ENCODE data around the gene CALR3. TPM values are rescaled to one million over a fixed set of nuclear protein-coding genes. Genes with fewer than 3 reads are reported as not detected.
A peak's percentile ranks its signal among the peaks of the same experiment; 100 is the strongest.
"Not testable (repeated sequence)": the region's sequence is repeated elsewhere in the genome, so short reads cannot be mapped to it uniquely, and the experiment has no call there.

CALR3 gene
- total RNA-seq = not detected

DNA sequence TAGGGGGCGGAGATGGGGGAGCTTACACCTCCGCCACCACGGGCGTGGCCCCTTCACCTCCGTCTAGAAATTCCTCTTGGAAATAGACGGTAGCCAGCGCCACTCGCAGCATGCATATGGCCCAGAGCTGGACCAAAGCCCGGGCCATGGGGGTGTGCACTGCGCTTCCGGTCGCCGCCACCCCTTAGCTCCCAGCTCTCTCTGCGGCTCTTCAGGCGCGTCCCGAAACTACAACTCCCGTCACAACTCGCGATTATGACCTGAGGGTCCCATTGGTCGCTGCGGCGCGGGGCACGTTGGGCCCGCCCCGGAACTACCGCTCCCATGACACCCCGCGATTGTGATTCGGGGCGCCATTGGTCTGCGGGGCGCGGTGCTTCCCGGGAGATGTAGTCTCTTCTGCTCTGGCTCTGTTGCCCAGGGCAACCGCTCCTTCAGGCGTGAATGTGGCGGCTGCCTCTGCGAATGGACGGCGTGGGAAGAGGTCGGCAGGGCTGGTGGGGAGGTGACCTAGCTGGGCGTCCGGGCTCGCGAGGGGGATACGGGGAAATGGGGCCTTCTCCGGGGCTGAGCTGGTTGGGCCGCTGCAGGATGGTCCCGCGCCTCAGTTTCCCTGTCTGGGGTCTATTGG lies at the start of gene CALR3, which contains the start of gene C19orf44:
CALR3 (minus strand) TSS at position 186 of the 631 bp plus-strand sequence; CDS start at position 148, 38 bp downstream.
C19orf44 (plus strand) TSS at position 413 of the 631 bp plus-strand sequence. CDS start 4,399 bp downstream, outside the sequence.
- peak within 1 kb of the TSS; percentile 61 for H3K4me3 ChIP-seq (ENCODE audit: low read length)
- no peaks in the 10 kb centered on the region for H3K27me3 ChIP-seq (ENCODE audit: insufficient read depth, low read length)
- H3K9me3 ChIP-seq (ENCODE audit: low read depth, low read length) = no peaks in the 10 kb centered on the region
- peaks cover 13% of the 10 kb centered on the region for H3K4me1 ChIP-seq (ENCODE audit: insufficient read depth, low read length)

DNA sequence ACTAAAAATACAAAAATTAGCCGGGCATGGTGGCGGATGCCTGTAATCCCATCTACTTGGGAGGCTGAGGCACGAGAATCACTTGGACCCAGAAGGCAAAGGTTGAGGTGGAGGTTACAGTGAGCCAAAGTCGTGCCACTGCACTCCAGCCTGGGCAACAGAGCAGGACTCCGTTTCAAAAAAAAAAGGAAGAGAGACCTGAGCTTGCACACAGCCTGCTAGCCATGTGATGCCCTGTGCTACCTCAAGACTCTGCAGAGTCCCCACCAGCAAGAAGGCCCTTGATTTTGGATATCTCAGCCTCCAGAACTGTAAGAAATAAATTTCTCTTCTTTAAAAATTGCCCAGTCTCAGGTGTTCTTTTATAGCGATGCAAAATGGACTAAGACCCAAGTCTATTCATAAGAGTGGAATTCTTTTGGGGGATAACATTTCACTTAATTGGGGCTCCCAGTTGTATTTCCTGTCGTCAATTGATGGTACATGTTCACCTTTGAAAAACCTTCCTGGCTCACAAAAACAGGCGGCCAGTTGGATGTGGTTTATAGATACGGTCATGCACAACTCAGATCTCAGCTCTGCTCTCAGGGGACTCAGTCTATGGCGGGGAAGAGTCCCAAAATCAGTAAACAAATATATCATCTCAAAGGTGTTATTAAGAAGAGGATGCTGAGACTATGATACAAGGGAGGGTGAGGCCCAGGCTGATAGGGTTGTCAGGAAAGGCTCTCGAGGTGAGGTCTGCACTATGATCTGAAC lies 48.7 kb upstream of the CALR3 start:
- Histone ChIP-seq H3K9me3 (ENCODE audit: low read depth, low read length) (no peaks in the 10 kb centered on the region), H3K27me3 (ENCODE audit: insufficient read depth, low read length) (no peaks in the 10 kb centered on the region), H3K4me3 (ENCODE audit: low read length) (no peak overlapping the region), H3K4me1 (ENCODE audit: insufficient read depth, low read length) (peaks cover 50% of the 10 kb centered on the region)

DNA sequence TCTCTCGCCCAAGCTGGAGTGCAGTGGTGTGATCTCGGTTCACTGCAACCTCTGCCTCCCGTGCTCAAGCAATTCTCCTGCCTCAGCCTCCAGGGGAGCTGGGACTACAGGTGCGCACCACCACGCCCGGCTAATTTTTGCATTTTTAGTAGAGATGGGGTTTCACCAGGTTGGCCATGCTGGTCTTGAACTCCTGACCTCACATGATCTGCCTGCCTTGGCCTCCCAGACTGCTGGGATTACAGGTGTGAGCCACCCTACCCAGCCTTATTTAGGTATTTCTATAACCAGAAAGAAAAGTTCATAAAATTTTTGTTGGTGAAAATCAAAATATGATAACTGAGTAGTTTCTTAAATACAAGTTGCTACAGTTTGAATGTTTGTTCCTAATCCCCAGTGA lies 47.8 kb upstream of the CALR3 start:
- H3K4me3 ChIP-seq (ENCODE audit: low read length) = not testable (repeated sequence)

GRCh38 chr19:16542910-16543472 lies 47.0 kb upstream of the CALR3 start:
- peak overlapping the region; percentile 94 for H3K4me3 ChIP-seq (ENCODE audit: low read length)
- no peaks in the 10 kb centered on the region for H3K27me3 ChIP-seq (ENCODE audit: insufficient read depth, low read length)
- no peaks in the 10 kb centered on the region for H3K9me3 ChIP-seq (ENCODE audit: low read depth, low read length)
- peaks cover 53% of the 10 kb centered on the region for H3K4me1 ChIP-seq (ENCODE audit: insufficient read depth, low read length)

More for the DNA sequence above, 47.8 kb upstream of the CALR3 start:
- peaks cover 54% of the 10 kb centered on the region for H3K4me1 ChIP-seq (ENCODE audit: insufficient read depth, low read length)
- not testable (repeated sequence) for H3K27me3 ChIP-seq (ENCODE audit: insufficient read depth, low read length); H3K9me3 ChIP-seq (ENCODE audit: low read depth, low read length)

DNA sequence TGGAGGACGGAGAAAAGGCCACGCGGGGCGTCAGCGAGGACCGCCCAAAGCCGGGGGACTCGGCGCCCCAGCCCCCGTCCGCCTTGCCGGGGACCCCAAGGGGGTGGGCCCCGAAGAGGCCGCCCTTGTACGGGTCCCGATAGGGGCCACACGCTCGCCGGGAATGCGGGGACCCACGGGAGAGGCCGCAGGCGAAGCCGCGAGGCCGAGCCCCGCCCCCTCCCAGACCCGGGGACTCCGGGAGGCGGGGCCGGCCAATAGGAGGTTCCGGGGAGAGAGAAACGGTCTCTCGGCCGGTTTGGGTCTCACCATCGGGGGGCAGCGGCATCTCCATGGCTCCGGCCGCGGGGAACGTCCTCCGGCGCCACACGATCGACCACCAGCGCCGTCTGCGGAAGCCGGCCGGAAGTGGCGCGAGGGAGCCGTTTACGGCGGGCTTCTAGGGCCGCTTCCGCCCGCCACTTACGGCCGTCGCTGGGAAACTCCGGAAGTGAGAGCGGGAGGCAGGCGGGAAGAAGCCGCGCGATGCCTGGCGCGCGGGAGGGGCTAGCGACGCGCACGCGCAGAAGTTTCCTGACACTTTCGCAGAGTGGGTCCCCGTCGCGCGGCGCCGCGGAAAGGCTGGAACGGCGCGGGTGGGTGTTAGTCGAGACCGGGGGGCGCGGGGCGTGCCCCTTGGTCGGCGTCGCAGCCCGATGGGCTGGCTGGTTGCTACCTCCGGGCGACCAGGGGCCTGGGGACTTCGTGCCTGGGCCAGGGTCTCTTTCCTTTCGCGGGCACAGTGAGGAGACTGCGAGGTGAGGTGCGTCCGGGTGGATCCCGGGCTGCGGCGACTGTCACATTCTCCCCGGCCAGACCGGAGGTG lies 46.3 kb upstream of the CALR3 start, which contains the start of gene CHERP:
CHERP (minus strand) TSS at position 393 of the 865 bp plus-strand sequence; CDS start at position 334, 59 bp downstream.
- Histone ChIP-seq H3K9me3 (ENCODE audit: low read depth, low read length) (no peaks in the 10 kb centered on the region), H3K27me3 (ENCODE audit: insufficient read depth, low read length) (no peaks in the 10 kb centered on the region), H3K4me1 (ENCODE audit: insufficient read depth, low read length) (peaks cover 48% of the 10 kb centered on the region), H3K4me3 (ENCODE audit: low read length) (peak within 1 kb of the TSS; percentile 94)

- Histone ChIP-seq H3K4me1 (ENCODE audit: insufficient read depth, low read length) (peaks cover 48% of the 10 kb centered on the region), H3K9me3 (ENCODE audit: low read depth, low read length) (no peaks in the 10 kb centered on the region), H3K4me3 (ENCODE audit: low read length) (peak overlapping the region; percentile 94), H3K27me3 (ENCODE audit: insufficient read depth, low read length) (no peaks in the 10 kb centered on the region)
Observed at GRCh38 chr19:16541526-16542044, 45.6 kb upstream of the CALR3 start.

DNA sequence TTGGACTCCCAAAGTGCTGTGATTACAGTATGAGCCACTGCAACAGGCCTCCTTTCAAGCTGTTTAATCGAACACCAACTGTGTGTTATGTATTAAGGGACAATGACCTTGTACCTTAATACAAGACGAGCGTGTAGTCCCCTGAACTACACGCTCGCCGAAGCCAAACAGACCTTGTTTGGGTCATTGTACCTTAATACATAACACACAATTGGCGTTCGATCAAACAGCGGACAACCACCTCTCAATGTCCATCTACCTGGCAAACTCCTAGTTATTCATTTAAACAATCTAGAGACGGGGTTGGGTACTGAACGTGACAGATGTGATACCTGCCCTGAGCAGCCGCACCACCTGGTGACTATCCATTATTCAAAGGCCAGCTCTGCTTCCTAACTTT lies 45.0 kb upstream of the CALR3 start:
- peaks cover 48% of the 10 kb centered on the region for H3K4me1 ChIP-seq (ENCODE audit: insufficient read depth, low read length)
- no peaks in the 10 kb centered on the region for H3K27me3 ChIP-seq (ENCODE audit: insufficient read depth, low read length)
- H3K9me3 ChIP-seq (ENCODE audit: low read depth, low read length) = no peaks in the 10 kb centered on the region
- peak overlapping the region; percentile 94 for H3K4me3 ChIP-seq (ENCODE audit: low read length)

GRCh38 chr19:16537111-16537510 lies 41.1 kb upstream of the CALR3 start:
- no peaks in the 10 kb centered on the region for H3K9me3 ChIP-seq (ENCODE audit: low read depth, low read length)
- no peak overlapping the region for H3K4me3 ChIP-seq (ENCODE audit: low read length)
- no peaks in the 10 kb centered on the region for H3K27me3 ChIP-seq (ENCODE audit: insufficient read depth, low read length)
- H3K4me1 ChIP-seq (ENCODE audit: insufficient read depth, low read length) = peaks cover 24% of the 10 kb centered on the region

GRCh38 chr19:16536130-16536529 lies 40.2 kb upstream of the CALR3 start:
- no peak overlapping the region for H3K4me3 ChIP-seq (ENCODE audit: low read length)
- H3K4me1 ChIP-seq (ENCODE audit: insufficient read depth, low read length) = peaks cover 16% of the 10 kb centered on the region
- no peaks in the 10 kb centered on the region for H3K9me3 ChIP-seq (ENCODE audit: low read depth, low read length)
- no peaks in the 10 kb centered on the region for H3K27me3 ChIP-seq (ENCODE audit: insufficient read depth, low read length)

DNA sequence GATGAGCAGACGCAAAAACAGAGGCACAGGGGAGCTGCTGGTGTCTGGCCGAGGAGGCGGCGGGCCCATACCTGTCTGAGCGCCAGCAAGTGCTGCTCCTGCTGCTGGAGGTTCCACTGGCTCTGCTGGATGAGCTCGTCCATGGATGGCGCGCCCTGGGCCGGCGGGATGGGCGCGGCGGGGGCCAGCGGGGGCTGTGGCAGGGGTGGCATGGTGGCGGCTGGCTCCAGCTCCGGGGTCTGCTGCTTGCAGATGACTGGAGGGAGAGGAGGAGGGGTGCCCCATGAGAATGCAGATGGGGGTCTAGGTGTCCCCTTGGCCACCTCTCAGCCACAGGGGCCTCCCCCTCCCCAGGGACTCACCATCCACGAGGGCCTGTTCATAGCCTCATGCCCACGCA lies 39.4 kb upstream of the CALR3 start:
- H3K4me3 ChIP-seq (ENCODE audit: low read length) = no peak overlapping the region
- H3K9me3 ChIP-seq (ENCODE audit: low read depth, low read length) = no peaks in the 10 kb centered on the region
- H3K27me3 ChIP-seq (ENCODE audit: insufficient read depth, low read length) = no peaks in the 10 kb centered on the region
- peaks cover 8% of the 10 kb centered on the region for H3K4me1 ChIP-seq (ENCODE audit: insufficient read depth, low read length)

GRCh38 chr19:16532440-16533234 lies 36.7 kb upstream of the CALR3 start:
- H3K4me1 ChIP-seq (ENCODE audit: insufficient read depth, low read length) = no peaks in the 10 kb centered on the region
- H3K27me3 ChIP-seq (ENCODE audit: insufficient read depth, low read length) = no peaks in the 10 kb centered on the region
- no peaks in the 10 kb centered on the region for H3K9me3 ChIP-seq (ENCODE audit: low read depth, low read length)
- H3K4me3 ChIP-seq (ENCODE audit: low read length) = no peak overlapping the region

- no peaks in the 10 kb centered on the region for H3K9me3 ChIP-seq (ENCODE audit: low read depth, low read length)
- H3K27me3 ChIP-seq (ENCODE audit: insufficient read depth, low read length) = no peaks in the 10 kb centered on the region
- H3K4me1 ChIP-seq (ENCODE audit: insufficient read depth, low read length) = no peaks in the 10 kb centered on the region
- no peak overlapping the region for H3K4me3 ChIP-seq (ENCODE audit: low read length)
Observed at GRCh38 chr19:16531380-16531669, 35.4 kb upstream of the CALR3 start.

DNA sequence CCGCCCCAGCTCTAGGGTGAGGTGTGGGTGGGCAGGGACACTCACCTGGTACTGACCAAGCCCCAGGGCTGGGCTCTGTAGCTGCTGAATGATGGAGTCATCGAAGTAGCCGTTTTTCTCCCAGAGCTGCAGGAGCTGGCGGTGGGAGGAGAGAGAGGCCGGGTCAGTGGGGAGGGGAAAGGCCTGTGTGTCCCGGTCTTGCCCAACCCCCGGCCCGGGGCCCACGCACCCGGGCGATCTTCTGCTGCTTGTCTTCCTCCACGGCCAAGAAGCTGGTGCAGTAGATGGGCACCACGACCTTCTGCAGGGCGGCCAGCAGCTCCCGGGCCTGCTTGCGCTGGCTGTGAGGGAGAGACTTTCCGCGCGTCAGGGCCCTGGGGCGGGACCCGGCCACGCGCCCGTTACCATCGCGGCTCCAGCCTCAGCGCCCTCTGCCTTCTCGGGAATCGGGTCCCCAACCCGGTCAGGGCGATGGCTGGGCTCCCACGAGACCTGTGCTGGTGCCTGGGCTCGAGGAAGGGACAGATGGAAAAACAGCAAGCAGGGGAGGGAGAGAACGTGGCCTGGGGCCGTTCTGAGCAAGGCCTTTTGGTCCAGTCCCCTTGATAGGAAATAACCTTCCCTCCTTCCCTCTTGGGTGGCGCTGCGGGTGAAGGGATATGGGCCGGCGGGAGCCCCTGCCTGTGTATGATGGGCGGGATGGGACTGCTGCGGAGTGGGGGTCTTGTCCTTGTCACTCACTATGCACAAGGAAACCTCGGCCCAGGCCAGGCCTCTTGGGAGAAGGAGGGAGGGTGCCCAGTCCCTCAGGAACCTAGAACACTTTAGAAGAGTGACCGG lies 34.8 kb upstream of the CALR3 start:
- Histone ChIP-seq H3K27me3 (ENCODE audit: insufficient read depth, low read length) (no peaks in the 10 kb centered on the region), H3K4me1 (ENCODE audit: insufficient read depth, low read length) (no peaks in the 10 kb centered on the region), H3K4me3 (ENCODE audit: low read length) (no peak overlapping the region), H3K9me3 (ENCODE audit: low read depth, low read length) (no peaks in the 10 kb centered on the region)
